ENCODE results near the gene LRTM2. TPM values are rescaled to one million over a fixed set of nuclear protein-coding genes. Genes with fewer than 3 reads are reported as not detected.

LRTM2 gene
- total and polyA plus RNA-seq, 7 donors: 0.09 to 0.41 TPM; not detected in 5

GRCh38 chr12:1836241-1836803 lies 16.0 kb downstream of the LRTM2 start:
- Histone ChIP-seq H3K9me3 (no peaks in the 10 kb centered on the region), H3K4me3 (no peak overlapping the region), H3K27ac (no peak overlapping the region), H3K27me3 (peaks cover 0 to 9% (median 2%) of the 10 kb centered on the region in 3 donors), H3K4me1 (no peaks in the 10 kb centered on the region), H3K36me3 (no peaks in the 10 kb centered on the region)
- intact Hi-C loops (cut with DNase I): no loop called here
- WGBS, 2 donors: 65 to 80% methylated on average over 7 of the region's 7 CpGs
- DNase-seq: peak; percentile 55
- TF ChIP-seq POLR2AphosphoS5 (IDR thresholded peaks at IDR 0.05) (no peak), CTCF (IDR thresholded peaks at IDR 0.05) (no peak), EP300 (IDR thresholded peaks at IDR 0.05) (no peak), POLR2A (IDR thresholded peaks at IDR 0.05) (no peak)

- Histone ChIP-seq H3K27ac (no peak overlapping the region), H3K27me3 (peaks cover 0 to 5% (median 0%) of the 10 kb centered on the region in 3 donors), H3K4me1 (no peaks in the 10 kb centered on the region), H3K9me3 (no peaks in the 10 kb centered on the region), H3K36me3 (no peaks in the 10 kb centered on the region), H3K4me3 (no peak overlapping the region)
- intact Hi-C loops (cut with DNase I): no loop called here
- no peak for TF ChIP-seq CTCF (IDR thresholded peaks at IDR 0.05)
- 65 to 76% methylated on average over 22 of the region's 22 CpGs for WGBS, 2 donors
- peak; percentile 50 for DNase-seq
Observed at GRCh38 chr12:1836854-1837421, 16.6 kb downstream of the LRTM2 start.

- TF ChIP-seq EP300 (IDR thresholded peaks at IDR 0.05) (no peak), POLR2A (IDR thresholded peaks at IDR 0.05) (no peak), CTCF (IDR thresholded peaks at IDR 0.05) (no peak)
- Histone ChIP-seq H3K9me3 (no peaks in the 10 kb centered on the region), H3K27me3 (peaks cover 0 to 5% (median 0%) of the 10 kb centered on the region in 3 donors), H3K36me3 (no peaks in the 10 kb centered on the region), H3K4me3 (no peak overlapping the region), H3K4me1 (no peaks in the 10 kb centered on the region), H3K27ac (no peak overlapping the region)
- 83 to 84% methylated on average over 12 of the region's 12 CpGs for WGBS, 2 donors
- peak; percentile 41 for DNase-seq
- intact Hi-C loops (cut with DNase I): no loop called here
Observed at GRCh38 chr12:1837541-1838204, 17.3 kb downstream of the LRTM2 start.

GRCh38 chr12:1838205-1838993 lies 18.0 kb downstream of the LRTM2 start:
- no peaks in the 10 kb centered on the region for H3K9me3 ChIP-seq
- peak; percentile 18 for DNase-seq
- no peak for TF ChIP-seq POLR2AphosphoS5 (IDR thresholded peaks at IDR 0.05)
- TF ChIP-seq POLR2A (IDR thresholded peaks at IDR 0.05): no peak
- TF ChIP-seq CTCF (IDR thresholded peaks at IDR 0.05): no peak
- no peak for TF ChIP-seq EP300 (IDR thresholded peaks at IDR 0.05)
- 83 to 85% methylated on average over 26 of the region's 26 CpGs for WGBS, 2 donors
- H3K27ac ChIP-seq: no peak overlapping the region
- H3K36me3 ChIP-seq: no peaks in the 10 kb centered on the region
- H3K4me3 ChIP-seq: no peak overlapping the region
- no peaks in the 10 kb centered on the region for H3K27me3 ChIP-seq
- intact Hi-C loops (cut with DNase I): no loop called here
- H3K4me1 ChIP-seq: no peaks in the 10 kb centered on the region

All from sigmoid colon (tissue), 7 donors.